Right hindlimb (tissue), 1 donor: Measurements from ENCODE around the gene CD2.

Experiments
- DNase-seq: peaks from one replicate; pipeline ENCODE4 v3.0.0-alpha.2; 2018

CD2 gene, protein sequence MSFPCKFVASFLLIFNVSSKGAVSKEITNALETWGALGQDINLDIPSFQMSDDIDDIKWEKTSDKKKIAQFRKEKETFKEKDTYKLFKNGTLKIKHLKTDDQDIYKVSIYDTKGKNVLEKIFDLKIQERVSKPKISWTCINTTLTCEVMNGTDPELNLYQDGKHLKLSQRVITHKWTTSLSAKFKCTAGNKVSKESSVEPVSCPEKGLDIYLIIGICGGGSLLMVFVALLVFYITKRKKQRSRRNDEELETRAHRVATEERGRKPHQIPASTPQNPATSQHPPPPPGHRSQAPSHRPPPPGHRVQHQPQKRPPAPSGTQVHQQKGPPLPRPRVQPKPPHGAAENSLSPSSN

DNA sequence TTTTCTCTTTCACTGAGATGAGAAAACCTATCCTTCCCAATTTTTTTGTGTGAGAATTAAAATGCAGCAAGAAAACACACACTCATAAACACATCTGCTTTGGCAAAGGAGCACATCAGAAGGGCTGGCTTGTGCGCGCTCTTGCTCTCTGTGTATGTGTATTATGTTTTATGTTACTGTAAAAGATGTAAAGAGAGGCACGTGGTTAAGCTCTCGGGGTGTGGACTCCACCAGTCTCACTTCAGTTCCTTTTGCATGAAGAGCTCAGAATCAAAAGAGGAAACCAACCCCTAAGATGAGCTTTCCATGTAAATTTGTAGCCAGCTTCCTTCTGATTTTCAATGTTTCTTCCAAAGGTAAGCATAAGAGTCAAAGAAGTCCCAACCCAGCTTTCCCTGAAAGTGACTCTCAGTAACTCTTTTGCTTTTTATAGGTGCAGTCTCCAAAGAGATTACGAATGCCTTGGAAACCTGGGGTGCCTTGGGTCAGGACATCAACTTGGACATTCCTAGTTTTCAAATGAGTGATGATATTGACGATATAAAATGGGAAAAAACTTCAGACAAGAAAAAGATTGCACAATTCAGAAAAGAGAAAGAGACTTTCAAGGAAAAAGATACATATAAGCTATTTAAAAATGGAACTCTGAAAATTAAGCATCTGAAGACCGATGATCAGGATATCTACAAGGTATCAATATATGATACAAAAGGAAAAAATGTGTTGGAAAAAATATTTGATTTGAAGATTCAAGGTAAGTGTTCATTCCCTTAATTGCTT is at the start of gene CD2:
Gene CD2, plus strand, starts transcription at position 233 of the 780 bp plus-strand sequence. Its CDS starts 63 bp downstream, at position 296.
- DNase-seq: no peak

DNA sequence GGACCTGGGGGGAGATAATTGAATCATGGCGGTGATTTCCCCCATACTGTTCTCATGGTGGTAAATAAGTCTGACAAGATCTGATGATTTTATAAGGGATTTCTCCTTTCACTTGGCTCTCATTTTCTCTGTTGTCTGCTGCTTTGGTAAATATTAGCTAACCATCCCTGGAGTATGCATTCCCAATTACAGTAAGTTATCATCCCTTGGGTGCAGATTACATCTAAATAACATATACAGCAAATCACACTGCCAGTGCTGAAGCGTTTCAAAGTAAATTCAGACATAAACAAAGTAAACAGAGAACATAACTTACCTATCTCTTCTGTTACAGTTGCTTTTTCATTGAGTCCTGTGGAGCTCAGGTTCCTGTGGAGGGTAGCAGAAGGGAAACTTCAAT is 48.1 kb upstream of the CD2 start:
- no peak for DNase-seq

DNA sequence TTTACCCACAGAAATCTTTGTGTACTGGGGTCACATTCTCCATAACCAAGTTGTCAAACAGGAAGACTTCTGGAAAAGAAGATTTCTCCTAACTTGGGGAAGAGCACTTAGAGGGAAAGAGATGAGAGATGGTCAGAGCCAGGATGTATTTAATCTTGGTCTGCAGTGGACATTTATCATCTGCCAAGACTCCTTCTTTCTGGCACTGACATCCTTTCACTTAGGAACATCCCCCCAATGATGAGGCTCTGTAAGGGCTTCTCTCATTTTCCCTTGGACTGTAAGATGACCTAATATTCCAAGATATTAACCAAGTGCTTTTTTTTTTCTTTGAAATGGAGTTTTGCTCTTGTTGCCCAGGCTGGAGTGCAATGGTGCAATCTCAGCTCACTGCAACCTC is 47.4 kb upstream of the CD2 start:
- no peak for DNase-seq

DNA sequence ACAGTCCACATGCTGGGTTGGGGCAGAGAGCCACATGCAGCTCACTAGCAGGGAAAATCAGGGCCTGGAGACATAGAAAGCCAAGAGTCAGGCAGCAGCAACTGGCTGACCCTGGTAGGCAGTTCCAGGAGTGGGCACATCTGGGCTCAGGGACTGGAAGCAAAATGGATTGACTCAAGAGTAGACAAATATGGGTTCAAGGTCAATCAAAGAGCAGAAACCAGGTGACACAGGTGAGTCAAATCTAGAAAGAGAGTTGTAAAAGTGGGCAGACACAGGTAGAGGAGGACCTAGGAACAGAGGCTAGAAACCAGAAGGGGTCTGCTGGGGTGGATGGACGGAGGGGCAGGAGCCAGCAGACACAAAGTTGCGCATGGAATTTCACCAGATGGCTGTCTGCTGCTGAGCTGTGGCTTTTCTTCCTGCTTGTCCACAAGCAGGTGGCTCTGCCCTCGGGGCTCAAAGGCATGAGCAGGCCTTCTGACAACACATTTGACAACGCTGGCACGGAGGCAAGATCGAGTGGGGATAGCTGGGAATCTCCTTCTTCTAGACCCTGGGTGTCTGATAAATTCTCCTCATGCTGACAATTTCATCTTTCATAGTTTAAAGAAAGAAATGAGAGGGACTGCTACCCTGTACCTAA is 45.9 kb upstream of the CD2 start:
- DNase-seq: no peak

DNA sequence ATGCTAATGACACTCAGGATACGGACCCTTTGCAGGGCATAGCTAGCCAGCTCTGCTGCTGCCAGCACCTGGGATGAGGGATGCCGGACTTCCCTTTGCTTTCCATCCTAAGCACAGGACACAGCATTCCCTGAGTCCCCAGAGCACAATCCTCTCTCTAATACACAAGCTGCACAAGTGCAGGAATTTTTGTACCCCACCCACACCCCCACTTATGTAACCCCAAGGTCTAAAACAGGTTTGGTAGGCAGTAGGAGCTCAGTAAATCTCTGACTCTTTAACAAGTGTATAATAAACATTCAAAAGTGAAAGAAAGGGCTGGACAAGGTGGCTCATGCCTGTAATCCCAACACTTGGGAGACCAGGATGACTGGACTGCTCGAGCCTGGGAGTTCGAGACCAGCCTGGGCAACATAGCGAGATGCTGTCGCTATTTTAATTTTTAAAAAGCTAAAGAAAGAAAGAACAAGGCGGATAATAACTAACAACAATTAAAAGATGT is 44.5 kb upstream of the CD2 start:
- DNase-seq: no peak

DNA sequence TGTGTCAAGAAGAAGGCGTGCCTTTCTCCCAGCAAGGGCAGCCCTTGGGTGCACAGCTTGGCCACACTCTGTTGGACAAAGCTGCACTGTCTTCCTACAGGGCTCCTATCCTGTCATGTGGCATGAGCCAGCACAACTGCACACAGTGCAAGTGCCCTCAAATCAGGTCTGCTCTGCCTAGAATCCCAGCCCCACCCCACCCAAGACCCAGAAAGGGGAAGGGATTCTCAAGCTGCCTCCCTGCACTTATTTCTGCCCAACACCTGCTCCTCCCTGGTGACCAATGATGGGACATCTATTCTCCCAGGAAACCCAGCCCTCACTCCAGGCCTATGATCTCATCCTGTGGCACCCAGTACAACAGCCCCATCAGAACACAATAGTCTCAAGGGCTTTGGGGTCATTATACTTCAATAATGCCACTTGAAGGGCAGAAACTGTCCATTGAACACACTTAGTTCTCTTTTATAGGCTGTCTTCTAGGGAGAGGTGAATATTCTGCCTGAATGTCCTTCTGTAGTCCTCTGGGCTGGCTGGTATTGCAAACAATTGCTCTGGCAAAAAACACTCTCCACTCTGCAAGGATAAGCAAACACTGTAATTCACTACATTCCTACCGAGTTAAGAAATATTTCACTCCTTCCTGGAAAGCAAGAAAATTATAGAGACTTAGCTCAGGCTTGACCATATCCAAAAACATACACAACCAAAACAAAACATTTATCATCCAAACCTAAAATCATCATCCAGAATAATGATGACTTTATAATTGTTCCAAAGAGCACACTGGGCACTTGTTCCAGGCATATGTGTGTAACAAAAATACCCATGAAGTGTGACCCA is 43.6 kb upstream of the CD2 start:
- DNase-seq: no peak

DNA sequence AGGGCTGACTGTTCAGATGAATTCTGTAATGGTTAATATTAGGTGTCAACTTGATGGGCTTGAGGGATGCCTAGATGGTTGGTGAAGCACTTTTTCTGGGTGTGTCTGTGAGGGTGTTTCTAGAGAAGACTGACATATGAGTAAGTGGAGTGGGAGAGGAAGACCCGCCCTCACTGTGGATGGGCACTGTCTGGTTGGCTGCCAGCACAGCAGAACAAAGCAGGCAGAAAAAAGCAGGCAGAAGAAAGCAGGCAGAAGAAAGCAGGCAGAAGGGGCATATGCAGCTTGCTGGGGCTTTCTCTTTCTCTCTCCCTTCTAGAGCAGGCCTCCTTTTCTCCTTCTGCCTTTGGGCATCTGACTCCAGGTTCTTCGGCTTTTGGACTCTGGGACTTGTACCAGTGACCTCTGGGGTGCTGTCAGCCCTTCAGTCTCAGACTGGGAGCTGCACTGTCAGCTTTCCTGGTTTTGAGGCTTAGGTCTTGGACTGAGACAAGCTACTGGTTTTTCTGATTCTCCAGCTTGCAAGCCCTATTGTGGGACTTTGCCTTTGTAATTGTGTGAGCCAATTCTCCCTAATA is 42.9 kb upstream of the CD2 start:
- DNase-seq: peak; percentile 63

DNA sequence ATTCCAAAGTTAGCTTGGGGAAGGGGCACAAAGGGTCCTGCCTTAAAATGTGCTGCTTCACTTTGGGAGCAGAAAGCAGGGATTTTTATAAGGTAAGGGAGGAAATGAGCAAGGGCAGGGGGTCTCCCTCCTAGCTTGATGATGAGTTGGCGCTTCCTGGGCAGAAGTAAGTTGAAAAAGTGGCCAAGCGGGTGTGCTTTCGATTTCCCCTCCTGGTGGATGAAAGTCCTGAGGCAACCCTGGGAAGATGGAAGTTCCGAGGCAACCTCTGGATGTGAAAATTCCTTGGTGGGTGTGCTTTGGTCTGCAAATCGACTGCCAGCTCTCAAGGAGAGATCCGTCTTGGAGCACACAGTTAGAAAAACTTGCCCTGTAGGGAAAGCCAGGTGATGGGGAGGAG is 41.7 kb upstream of the CD2 start:
- DNase-seq: no peak

DNA sequence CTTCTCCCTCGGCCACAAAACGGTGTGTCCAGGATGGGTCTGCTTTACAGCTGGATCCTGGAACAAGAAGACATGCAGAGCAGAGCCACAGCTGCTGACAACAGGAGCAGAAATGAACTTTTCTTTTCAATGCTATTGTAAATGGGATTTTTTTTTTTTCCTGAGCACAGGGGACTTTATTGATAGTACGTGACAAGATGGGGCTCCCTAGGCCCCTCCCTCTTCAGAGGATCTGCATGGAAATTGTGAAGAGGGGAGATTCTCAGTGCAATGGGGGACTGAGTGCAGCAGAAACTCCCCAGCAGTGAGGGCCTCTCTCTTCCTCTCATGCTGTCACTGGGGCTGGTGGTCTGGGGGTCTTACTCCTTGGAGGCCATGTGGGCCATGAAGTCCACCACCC is 40.8 kb upstream of the CD2 start:
- no peak for DNase-seq

DNA sequence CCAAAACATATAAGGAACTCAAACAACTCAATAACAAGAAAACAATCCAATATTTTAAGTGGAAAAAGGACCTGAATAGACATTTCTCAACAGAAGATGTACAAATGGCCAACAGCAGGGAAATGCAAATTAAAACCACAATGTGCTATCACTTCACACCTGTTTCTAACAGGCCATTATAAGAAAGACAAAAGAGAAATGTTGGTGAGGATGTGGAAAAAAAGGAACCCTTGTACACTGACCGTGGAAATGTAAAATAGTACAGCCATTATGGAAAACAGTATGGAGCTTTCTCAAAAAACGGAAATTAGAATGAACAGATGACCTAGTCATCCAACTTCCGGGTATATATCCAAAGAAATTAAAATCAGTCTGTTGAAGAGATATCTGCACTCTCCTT is 37.8 kb upstream of the CD2 start:
- no peak for DNase-seq

DNA sequence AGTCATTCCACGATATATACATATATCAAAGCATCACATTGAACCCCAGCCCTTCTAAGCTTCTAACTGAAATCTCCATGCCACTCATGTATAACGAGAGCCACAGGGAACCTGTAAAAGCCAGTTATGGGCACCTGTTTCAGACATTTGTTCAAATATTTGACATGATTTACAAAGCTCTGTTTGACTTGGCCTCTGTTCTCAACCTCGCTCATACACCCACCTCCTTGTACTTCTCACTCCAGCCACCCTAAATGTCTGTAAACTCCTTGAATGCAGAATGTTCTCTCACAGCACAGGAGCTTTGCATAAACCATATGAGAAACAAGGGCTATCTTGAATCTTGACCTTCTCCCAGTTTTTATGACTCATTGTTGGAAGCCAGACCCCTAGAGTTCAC is 36.9 kb upstream of the CD2 start:
- DNase-seq: no peak

DNA sequence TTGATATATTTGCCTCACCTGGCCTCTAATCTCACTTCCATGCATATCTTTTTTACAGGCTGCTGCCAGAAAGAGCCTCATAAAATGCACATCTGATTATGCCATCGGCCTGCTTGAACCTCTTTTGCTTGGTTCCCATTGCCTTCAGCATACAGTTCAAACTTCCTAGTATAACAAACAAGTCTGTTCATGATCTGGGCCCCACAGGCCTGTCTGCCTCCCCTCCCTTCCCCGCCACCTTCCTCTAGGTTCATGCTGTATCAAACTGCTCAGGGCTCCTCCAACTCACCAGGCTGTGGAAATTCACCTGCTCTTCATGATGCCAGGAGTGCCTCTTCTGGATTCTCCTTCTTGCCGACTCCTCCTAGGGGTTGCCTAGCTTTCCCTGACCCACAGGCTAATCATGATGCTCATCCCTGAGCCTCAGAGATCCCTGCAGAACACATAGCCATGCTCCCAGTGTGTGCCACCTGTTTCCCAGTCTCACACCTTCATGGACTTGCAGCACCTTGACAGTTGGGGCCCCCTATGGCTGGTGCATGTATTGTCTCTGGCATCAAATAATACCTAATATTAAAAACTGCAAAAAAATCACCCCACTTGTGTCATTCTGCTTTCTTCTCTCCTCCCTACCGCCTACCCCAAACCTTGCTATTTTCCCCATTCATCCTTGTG is 33.7 kb upstream of the CD2 start:
- DNase-seq: no peak

DNA sequence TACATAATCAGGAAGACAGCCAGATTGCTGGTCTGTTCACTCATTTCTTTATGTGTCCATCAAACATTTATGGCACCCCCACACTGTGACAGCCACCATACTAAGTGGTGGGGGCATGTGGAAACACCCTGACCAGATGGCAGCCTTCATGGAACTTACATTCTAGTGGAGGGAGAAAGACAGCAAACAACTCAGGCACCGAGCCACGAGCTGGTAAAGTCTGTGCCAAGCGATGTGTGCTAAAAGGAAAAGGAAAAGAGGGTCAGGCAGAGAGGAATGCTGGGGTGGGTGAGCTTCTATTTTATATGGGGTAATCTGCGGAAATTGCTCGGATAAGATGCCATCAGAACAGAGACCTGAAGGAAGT is 33.2 kb upstream of the CD2 start:
- no peak for DNase-seq

DNA sequence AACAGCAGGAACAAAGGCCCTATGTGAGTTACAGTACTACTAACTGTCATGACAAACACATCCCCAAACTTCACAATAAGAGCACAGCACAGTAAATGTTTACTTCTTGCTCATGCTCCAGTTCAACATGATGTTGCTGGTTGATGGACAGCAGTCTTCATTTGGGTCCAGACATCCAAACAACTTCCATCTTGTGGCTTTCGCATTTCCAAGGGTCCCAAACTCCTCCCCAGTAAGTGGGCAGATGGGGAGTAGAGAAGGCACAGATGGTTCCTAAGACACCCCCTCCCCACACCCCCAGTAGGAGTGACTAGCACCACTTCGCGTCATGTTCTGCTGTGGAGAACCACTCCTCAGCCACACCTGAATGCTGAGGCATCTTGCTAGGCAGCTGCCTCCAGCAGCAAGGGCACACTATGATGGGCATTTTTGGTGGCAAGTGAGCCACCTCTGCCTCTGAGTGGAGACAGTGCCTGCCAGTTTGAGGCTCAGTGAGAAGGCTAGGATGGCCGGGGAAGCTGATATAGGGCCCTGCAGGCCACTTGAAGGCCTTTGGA is 32.7 kb upstream of the CD2 start:
- no peak for DNase-seq

DNA sequence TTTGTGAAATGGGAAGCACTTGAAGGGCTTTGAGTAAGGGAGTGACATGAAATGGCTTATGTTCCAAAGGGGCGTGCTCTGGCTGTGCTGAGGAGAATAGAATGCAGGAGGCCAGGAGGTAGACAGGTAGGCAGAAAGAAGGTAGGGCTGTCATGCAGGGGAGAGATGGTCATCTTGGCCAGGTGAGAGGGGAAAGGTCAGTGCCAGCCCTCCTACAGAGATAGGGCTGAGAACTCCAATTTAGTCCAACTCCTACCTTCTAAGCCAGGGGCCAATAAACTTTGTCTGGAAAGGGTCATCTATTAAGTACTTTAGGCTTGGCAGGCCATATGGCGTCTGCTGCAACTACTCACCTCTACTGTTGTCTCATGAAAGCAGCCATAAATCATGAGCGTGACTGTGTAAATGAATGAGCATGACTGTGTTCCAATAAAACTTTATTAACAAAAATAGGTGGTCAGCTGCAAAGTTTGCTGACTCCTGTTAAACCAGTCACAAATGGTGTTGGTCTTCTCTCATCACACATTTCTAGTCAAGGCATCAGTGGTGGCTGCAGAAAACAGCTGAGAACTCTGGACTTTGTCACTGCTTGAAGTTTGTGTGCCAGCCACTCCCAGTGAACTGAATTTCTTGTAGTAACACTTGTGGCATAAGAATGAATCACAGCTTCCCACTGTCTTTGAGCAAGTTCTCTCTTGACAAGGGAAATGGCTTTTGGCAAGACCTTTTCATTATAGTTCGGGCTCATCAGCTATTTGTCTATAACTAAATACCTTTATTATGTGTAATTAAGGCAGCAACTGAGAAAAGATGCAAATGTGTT is 32.0 kb upstream of the CD2 start:
- no peak for DNase-seq

DNA sequence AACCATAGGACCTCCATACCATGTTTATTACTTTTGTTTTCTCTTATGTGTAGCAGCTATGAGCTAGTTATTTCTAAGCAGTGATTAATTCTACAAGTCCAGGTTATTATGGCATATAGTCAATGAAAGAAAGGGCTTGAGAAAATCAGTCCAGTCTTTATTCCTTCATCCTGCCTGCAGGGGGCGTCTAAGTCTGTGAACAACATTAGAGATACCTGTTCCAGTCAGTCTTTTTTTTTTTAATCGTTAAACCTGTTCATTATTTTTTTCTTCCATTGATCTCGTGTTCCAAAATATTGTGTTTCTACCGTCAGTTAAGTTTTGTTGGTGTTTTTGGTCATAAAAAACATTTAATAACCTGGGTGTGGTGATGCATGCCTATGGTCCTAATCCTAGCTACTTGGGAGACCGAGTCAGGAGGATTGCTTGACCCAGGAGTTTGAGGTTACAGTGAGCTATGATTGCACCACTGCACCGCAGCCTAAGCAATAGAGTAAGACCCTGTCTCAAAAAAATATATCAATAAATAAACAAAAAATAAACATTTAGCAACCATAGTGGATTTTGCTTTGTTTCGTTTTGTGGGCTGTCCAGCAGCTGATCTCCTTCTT is 29.4 kb upstream of the CD2 start:
- DNase-seq: peak; percentile 52

DNA sequence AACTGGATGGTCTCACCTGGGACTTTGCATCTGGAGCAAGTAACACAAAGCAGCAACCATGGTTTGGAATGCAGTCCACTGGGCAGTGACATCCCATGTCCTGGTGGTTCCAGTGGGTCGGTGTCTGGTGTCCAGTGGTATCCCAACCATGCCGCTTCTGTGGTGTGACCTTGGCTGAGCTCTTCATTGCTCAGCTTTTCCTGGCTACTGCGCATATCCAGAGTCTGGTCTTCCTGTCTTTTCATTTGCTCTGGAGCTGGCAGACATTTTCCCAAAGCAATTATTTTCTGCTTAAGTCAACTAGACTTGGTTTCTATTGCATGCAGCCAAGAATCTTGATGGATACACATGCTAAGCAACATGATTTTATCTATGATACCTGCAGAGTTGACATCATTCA is 28.4 kb upstream of the CD2 start:
- no peak for DNase-seq

DNA sequence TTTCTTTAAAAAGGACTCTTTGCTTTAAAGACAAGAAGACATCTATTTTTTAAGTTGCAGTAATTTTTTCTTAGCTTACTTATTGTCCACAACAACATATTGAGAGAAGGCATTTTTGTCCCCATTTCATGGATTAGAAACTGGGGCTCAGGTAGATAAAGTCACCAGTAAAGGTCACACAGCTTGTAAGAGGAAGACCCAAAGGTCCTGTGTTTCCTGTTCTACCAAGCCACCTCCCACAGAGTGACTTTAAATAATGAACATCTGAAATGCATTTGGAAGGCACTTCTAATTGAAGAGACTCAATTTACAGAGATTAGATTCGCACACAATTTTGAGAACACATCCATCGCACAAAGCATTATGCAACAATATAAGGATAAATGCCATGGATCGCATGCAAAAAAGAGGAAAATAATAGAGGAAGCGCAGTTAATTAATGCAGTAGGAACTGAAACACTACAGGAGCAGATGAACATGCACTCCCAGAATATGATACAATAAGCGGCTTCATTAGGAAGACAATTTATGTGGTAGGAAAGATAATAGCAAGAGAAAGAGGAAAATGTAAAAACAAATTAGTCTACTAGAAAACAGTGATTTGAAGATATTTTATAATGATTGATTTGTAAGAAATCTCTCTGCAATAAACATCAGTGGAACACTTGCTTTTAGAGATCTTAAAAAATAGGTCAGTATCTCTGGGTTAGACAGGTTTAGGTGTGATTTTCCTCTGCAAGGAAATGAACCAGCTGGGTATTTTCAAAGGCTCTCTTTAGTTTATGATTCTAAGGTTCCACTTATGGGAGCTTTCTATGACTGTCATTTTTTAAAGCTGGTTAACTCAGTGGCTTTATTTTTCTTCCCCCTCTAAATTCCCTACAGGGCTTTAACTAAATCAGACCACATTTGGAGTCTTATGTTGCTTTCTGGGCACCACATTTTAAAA is 27.1 kb upstream of the CD2 start:
- no peak for DNase-seq

DNA sequence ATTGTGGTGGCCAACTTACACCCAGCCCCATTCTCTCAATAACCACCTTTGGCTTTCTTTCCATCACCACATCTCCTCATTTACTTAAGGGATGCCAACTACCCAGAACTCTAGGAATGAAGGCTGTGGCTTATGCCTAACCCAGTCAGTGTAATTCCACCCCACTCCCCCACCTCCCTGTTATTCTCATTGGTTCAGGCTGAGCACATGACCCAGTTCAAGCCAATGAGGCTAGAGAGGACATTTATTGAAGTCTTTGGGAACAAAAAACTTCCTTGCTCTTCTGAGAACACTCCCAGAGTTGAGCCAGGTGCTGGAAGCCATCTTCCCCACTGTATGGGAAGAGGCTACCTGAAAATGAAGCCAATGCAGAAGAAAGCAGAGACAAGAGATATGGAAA is 22.8 kb upstream of the CD2 start:
- DNase-seq: no peak
